NCI-H446 treated with DMSO at 0.1 percent for 48 hours (cell line): Measurements from ENCODE around the gene KDR.

Experiments used
- DNase-seq: peaks from one replicate; lab custom pipeline; 2025; lab: John Stamatoyannopoulos, UW

The KDR gene

GRCh38 chr4:55079451-55080173, 45.8 kb downstream of the KDR start:
- no peak for DNase-seq

- no peak for DNase-seq
Observed at GRCh38 chr4:55078987-55079386, 46.4 kb downstream of the KDR start.

- DNase-seq = no peak
Observed at GRCh38 chr4:55077577-55077976, 47.8 kb downstream of the KDR start.

GRCh38 chr4:55075823-55076716, 49.3 kb downstream of the KDR start:
- DNase-seq = no peak

GRCh38 chr4:55075376-55075775, 50.0 kb downstream of the KDR start:
- no peak for DNase-seq

- DNase-seq = no peak
Observed at GRCh38 chr4:55074386-55074785, 51.0 kb downstream of the KDR start.

- DNase-seq = no peak
Observed at GRCh38 chr4:55071951-55072350, 53.4 kb downstream of the KDR start.

- DNase-seq = no peak
Observed at GRCh38 chr4:55069248-55069647, 56.1 kb downstream of the KDR start.

GRCh38 chr4:55068522-55068921, 56.9 kb downstream of the KDR start:
- no peak for DNase-seq

- DNase-seq = no peak
Observed at GRCh38 chr4:55066018-55066417, 59.4 kb downstream of the KDR start.

- no peak for DNase-seq
Observed at GRCh38 chr4:55055529-55055928, 69.9 kb downstream of the KDR start.

GRCh38 chr4:55051532-55051931, 73.9 kb downstream of the KDR start:
- DNase-seq = no peak

- no peak for DNase-seq
Observed at GRCh38 chr4:55050418-55050950, 74.9 kb downstream of the KDR start.

GRCh38 chr4:55038176-55038890, 87.1 kb downstream of the KDR start:
- DNase-seq = no peak

GRCh38 chr4:55037728-55038127, 87.7 kb downstream of the KDR start:
- no peak for DNase-seq

- no peak for DNase-seq
Observed at GRCh38 chr4:55036405-55036804, 89.0 kb downstream of the KDR start.

- DNase-seq = no peak
Observed at GRCh38 chr4:55035892-55036291, 89.5 kb downstream of the KDR start.

GRCh38 chr4:55033296-55033695, 92.1 kb downstream of the KDR start:
- no peak for DNase-seq

- DNase-seq = no peak
Observed at GRCh38 chr4:55032788-55033187, 92.6 kb downstream of the KDR start.

GRCh38 chr4:55032179-55032578, 93.2 kb downstream of the KDR start:
- DNase-seq = no peak

- DNase-seq = no peak
Observed at GRCh38 chr4:55031158-55031557, 94.2 kb downstream of the KDR start.

GRCh38 chr4:55030589-55030988, 94.8 kb downstream of the KDR start:
- no peak for DNase-seq
